Measurements from ENCODE around the gene RNF183. TPM values are rescaled to one million over a fixed set of nuclear protein-coding genes. Genes with fewer than 3 reads are reported as not detected.

The RNF183 gene
- total RNA-seq, 6 experiments from 2014 or later: not detected

GRCh38 chr9:113328045-113328782, 25.0 kb upstream of the RNF183 start:
- Mint-ChIP-seq H3K4me3 (no peak overlapping the region), H3K4me1 (ENCODE audit: low read depth) (no peaks in the 10 kb centered on the region), H3K36me3 (ENCODE audit: low read depth) (no peaks in the 10 kb centered on the region)

GRCh38 chr9:113326230-113326629, 23.1 kb upstream of the RNF183 start:
- no peak for TF ChIP-seq CTCF (IDR thresholded peaks at IDR 0.05)
- Mint-ChIP-seq H3K36me3 (ENCODE audit: low read depth) (no peaks in the 10 kb centered on the region), H3K4me3 (no peak overlapping the region), H3K27ac (no peak overlapping the region), H3K4me1 (ENCODE audit: low read depth) (no peaks in the 10 kb centered on the region), H3K27me3 (ENCODE audit: insufficient read depth) (peaks cover 1% of the 10 kb centered on the region), H3K9me3 (no peaks in the 10 kb centered on the region)
- DNase-seq: no peak

More at GRCh38 chr9:113328045-113328782, 25.0 kb upstream of the RNF183 start:
- DNase-seq: no peak
- no peak overlapping the region for H3K27ac Mint-ChIP-seq
- no peaks in the 10 kb centered on the region for H3K9me3 Mint-ChIP-seq
- H3K27me3 Mint-ChIP-seq (ENCODE audit: insufficient read depth): peaks cover 1% of the 10 kb centered on the region
- TF ChIP-seq CTCF (IDR thresholded peaks at IDR 0.05): no peak

- Mint-ChIP-seq H3K4me1 (ENCODE audit: low read depth) (no peaks in the 10 kb centered on the region), H3K36me3 (ENCODE audit: low read depth) (0 out of 2 replicates have a peak, but pooled peaks cover 4% of the 10 kb centered on the region), H3K9me3 (no peaks in the 10 kb centered on the region), H3K4me3 (no peak overlapping the region), H3K27me3 (ENCODE audit: insufficient read depth) (peaks cover 4% of the 10 kb centered on the region), H3K27ac (no peak overlapping the region)
- DNase-seq: no peak
- TF ChIP-seq CTCF (IDR thresholded peaks at IDR 0.05): no peak
Measured at GRCh38 chr9:113322671-113323070, 19.5 kb upstream of the RNF183 start.

GRCh38 chr9:113320051-113320450, 16.9 kb upstream of the RNF183 start:
- TF ChIP-seq CTCF (IDR thresholded peaks at IDR 0.05): no peak
- Mint-ChIP-seq H3K4me3 (no peak overlapping the region), H3K27ac (no peak overlapping the region), H3K4me1 (ENCODE audit: low read depth) (peaks cover 7% of the 10 kb centered on the region; the same call in 1 of the 2 replicates), H3K36me3 (ENCODE audit: low read depth) (0 out of 2 replicates have a peak, but pooled peaks cover 4% of the 10 kb centered on the region), H3K27me3 (ENCODE audit: insufficient read depth) (peaks cover 8% of the 10 kb centered on the region), H3K9me3 (no peaks in the 10 kb centered on the region)
- no peak for DNase-seq

- no peak overlapping the region for H3K4me3 Mint-ChIP-seq
- H3K9me3 Mint-ChIP-seq: no peaks in the 10 kb centered on the region
- no peak for TF ChIP-seq CTCF (IDR thresholded peaks at IDR 0.05)
- no peak overlapping the region for H3K27ac Mint-ChIP-seq
- H3K36me3 Mint-ChIP-seq (ENCODE audit: low read depth): 0 out of 2 replicates have a peak, but pooled peaks cover 4% of the 10 kb centered on the region
- H3K4me1 Mint-ChIP-seq (ENCODE audit: low read depth): peaks cover 7% of the 10 kb centered on the region; the same call in 1 of the 2 replicates
- DNase-seq: no peak
- peaks cover 11% of the 10 kb centered on the region for H3K27me3 Mint-ChIP-seq (ENCODE audit: insufficient read depth)
Measured at GRCh38 chr9:113319054-113319453, 15.9 kb upstream of the RNF183 start.
